Breast epithelium (tissue), 3 donors: ENCODE results near the gene SELPLG.

ENCODE experiments used
- POLR2A ChIP-seq: fragments of 450-650 bp; IDR thresholded peaks from one replicate; pipeline ENCODE4 v1.6.1; 2016; ENCODE audit warnings: antibody characterized with exemption, mild to moderate bottlenecking, moderate library complexity
- POLR2AphosphoS5 ChIP-seq, 3 donors: sonication (generic); formaldehyde crosslinking; IDR thresholded peaks; one replicate each; pipeline ENCODE4 v1.6.1; 2017; ENCODE audit warnings: antibody characterized with exemption in 3 of 3

- no peak for TF ChIP-seq POLR2A
- no peak for TF ChIP-seq POLR2AphosphoS5 (IDR thresholded peaks at IDR 0.05)
Observed at GRCh38 chr12:108577458-108577857, 56.2 kb downstream of the SELPLG start.
